Right renal pelvis (tissue), 4 donors: ENCODE measurements around the gene HEBP2. TPM values are rescaled to one million over a fixed set of nuclear protein-coding genes. Genes with fewer than 3 reads are reported as not detected.
"Not testable (repeated sequence)": the region's sequence is repeated elsewhere in the genome, so short reads cannot be mapped to it uniquely, and the experiment has no call there.

Experiments
- DNase-seq, 4 donors: peaks; one replicate each; pipeline ENCODE4 v3.0.0-alpha.2; 2013; ENCODE audit warnings: low read depth in 4 of 4, low spot score in 3 of 4, missing footprints in 1 of 4
- polyA plus RNA-seq, 4 donors: library from polyadenylated mRNA; unstranded; fragments of 120-200 nt; gene quantifications; one replicate each; pipeline ENCODE4 v1.2.1, GENCODE V29; 2013; ENCODE audit not compliant: insufficient read length in 4 of 4

HEBP2 gene
- polyA plus RNA-seq, 4 donors, result 59.3 to 68.5 (median 62.1) TPM

- no peak for DNase-seq
Observed at GRCh38 chr6:138421608-138422007, 17.6 kb downstream of the HEBP2 start.

GRCh38 chr6:138422861-138423260 is 18.8 kb downstream of the HEBP2 start:
- DNase-seq, result no peak

- no peak for DNase-seq
Observed at GRCh38 chr6:138424004-138424904, 20.2 kb downstream of the HEBP2 start.

- DNase-seq, result not testable (repeated sequence)
Observed at GRCh38 chr6:138425256-138425655, 21.2 kb downstream of the HEBP2 start.

- DNase-seq, result no peak
Observed at GRCh38 chr6:138426500-138427123, 22.6 kb downstream of the HEBP2 start.

GRCh38 chr6:138427701-138428100 is 23.7 kb downstream of the HEBP2 start:
- DNase-seq, result no peak

GRCh38 chr6:138428944-138429598 is 25.0 kb downstream of the HEBP2 start:
- DNase-seq, result peak in 3 of 4 donors; percentile 33 to 49 (median 42)

GRCh38 chr6:138429761-138430160 is 25.7 kb downstream of the HEBP2 start:
- no peak for DNase-seq

- no peak for DNase-seq
Observed at GRCh38 chr6:138430361-138431145, 26.5 kb downstream of the HEBP2 start.

GRCh38 chr6:138431256-138432062 is 27.4 kb downstream of the HEBP2 start:
- DNase-seq, result no peak

GRCh38 chr6:138432063-138432356 is 28.0 kb downstream of the HEBP2 start:
- DNase-seq, result no peak

GRCh38 chr6:138434096-138434495 is 30.1 kb downstream of the HEBP2 start:
- no peak for DNase-seq

- DNase-seq, result no peak
Observed at GRCh38 chr6:138434925-138435324, 30.9 kb downstream of the HEBP2 start.

- DNase-seq, result no peak
Observed at GRCh38 chr6:138439546-138439945, 35.5 kb downstream of the HEBP2 start.

GRCh38 chr6:138440296-138440695 is 36.3 kb downstream of the HEBP2 start:
- DNase-seq, result no peak

- no peak for DNase-seq
Observed at GRCh38 chr6:138440758-138441357, 36.8 kb downstream of the HEBP2 start.

GRCh38 chr6:138441965-138442364 is 37.9 kb downstream of the HEBP2 start:
- no peak for DNase-seq

GRCh38 chr6:138442663-138443062 is 38.6 kb downstream of the HEBP2 start:
- DNase-seq, result no peak

GRCh38 chr6:138443979-138444378 is 40.0 kb downstream of the HEBP2 start:
- no peak for DNase-seq

GRCh38 chr6:138446821-138447220 is 42.8 kb downstream of the HEBP2 start:
- no peak for DNase-seq
